ENCODE measurements around the gene PRIM1.
"Not testable (repeated sequence)": the region's sequence is repeated elsewhere in the genome, so short reads cannot be mapped to it uniquely, and the experiment has no call there.

The PRIM1 gene

DNA sequence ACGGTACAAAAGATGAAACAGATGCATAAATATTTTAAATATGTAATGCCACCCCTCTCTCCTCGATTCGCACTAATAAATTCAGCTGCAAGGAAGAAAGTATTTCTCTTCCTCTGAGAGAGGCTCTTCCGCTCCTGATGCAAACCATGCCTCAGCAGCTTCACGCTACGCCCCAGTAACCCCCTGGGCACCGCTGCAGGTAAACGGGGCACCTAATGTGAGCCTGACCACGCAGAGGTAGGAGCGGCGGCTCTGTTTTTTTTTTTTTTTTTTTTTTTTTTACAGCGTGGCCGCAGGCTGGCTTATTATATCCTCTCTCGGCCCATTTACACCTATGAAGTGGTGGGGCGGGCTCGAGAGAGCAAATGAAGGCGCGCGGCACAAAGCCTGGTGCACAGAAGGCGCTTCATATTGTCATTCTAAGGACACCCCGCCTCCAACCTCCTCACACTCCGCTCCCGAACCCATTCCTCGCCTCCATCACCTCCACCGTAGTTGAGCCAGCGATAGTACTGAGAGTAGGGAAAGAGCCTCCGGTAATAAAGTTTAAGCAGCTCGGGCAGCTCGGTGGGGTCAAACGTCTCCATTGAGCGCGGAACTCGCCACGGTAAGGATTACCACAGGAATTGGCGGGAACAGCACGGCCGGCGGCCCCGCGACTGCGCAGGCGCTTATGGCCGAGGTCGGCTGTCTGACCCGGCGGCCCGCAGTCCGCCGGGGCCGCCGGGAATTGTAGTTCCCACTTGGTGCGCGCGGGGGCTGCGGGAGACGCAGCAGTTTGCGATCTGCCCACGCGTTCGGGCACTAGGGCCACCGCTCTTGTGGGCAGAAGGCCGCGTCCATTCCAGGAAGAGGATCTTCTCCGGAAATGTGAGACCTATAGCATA, at the start of gene PRIM1:
PRIM1 (minus strand) TSS at position 612 of the 887 bp plus-strand sequence; CDS start at position 587, 25 bp downstream.
- peak; percentile 86 for DNase-seq

DNA sequence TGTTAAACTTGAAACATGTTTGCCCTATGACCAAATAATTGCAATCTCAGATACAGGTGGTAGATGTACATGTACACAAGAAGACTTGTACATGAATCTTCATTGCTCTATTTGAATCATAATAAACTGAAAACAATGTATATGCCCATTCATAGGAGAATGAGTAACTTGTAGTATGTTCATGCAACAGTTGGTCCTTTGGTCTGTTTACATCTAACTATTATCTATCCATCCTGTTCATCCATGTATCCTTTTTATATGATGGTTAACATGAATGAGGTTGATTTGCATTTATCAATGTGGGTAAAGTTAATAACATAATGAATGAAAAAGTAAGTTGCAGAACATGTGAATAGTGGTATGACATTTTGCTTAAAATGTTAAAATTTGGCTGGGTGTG, 48.1 kb upstream of the PRIM1 start:
- DNase-seq: no peak

DNA sequence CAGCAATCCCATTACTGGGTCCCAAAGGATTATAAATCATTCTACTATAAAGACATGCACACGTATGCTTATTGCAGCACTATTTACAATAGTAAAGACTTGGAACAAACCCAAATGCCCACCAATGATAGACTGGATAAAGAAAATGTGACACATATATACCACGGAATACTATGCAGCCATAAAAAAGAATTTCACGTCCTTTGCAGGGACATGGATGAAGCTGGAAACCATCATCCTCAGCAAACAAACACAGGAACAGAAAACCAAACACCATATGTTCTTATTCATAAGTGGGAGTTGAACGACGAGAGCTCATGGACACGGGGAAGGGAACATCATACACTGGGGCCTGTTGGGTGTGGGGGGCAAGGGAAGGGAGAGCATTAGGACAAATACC, 47.2 kb upstream of the PRIM1 start:
- not testable (repeated sequence) for DNase-seq

DNA sequence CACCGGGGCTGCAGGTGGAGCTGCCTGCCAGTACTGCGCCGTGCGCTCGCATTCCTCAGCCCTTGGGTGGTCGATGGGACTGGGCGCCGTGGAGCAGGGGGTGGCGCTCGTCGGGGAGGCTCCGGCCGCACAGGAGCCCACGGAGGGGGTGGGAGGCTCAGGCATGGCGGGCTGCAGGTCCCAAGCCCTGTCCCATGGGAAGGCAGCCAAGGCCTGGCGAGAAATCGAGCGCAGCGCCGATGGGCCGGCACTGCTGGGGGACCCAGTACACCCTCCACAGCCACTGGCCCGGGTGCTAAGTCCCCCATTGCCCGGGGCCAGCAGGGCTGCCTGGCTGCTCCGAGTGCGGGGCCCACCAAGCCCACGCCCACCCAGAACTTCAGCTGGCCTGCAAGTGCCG, 43.7 kb upstream of the PRIM1 start:
- DNase-seq: not testable (repeated sequence)

DNA sequence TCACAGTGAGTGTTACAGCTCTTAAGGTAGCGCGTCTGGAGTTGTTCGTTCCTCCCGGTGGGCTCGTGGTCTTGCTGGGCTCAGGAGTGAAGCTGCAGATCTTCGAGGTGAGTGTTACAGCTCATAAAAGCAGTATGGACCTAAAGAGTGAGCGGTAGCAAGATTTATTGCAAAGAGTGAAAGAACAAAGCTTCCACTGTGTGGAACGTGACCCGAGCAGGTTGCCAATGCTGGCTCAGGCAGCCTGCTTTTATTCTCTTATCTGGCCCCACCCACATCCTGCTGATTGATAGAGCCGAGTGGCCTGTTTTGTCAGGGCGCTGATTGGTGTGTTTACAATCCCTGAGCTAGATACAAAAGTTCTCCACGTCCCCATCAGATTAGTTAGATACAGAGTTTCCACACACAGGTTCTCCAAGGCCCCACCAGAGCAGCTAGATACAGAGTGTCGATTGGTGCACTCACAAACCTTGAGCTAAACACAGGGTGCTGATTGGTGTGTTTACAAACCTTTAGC, 43.0 kb upstream of the PRIM1 start:
- not testable (repeated sequence) for DNase-seq

DNA sequence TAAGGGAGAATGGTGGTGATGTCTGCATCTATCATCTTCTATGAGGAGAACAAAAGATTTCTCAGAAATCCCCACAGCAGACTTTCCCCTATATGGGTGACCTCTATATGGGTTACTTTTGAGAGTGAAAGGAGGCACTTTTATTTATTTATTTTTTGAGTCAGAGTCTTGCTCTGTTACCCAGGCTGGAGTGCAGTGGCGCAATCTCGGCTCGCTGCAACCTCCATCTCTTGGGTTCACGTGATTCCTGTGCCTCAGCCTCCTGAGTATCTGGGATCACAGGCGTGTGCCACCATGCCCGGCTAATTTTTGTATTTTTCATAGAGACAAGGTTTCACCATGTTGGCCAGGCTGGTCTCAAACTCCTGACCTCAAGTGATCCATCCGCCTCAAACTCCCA, 41.0 kb upstream of the PRIM1 start:
- not testable (repeated sequence) for DNase-seq

DNA sequence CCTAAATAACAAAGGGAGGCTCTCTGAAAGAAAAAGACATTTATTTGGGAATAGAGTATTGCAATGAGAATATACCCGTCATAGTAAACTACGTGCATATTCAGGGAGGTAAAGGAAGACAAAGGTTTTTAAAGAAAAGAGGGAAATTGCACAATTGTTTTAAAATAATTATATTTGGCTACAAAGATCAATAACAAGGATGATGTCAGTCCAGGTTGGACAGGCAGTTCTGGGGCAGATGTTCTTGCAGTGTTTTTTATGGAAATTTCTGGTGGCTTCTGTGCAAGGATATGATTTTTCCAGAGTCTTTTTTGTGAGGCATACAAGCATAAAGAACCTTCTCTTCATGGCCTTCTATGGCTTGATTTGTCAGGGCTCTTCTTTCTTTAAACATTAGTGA, 40.6 kb upstream of the PRIM1 start:
- no peak for DNase-seq

DNA sequence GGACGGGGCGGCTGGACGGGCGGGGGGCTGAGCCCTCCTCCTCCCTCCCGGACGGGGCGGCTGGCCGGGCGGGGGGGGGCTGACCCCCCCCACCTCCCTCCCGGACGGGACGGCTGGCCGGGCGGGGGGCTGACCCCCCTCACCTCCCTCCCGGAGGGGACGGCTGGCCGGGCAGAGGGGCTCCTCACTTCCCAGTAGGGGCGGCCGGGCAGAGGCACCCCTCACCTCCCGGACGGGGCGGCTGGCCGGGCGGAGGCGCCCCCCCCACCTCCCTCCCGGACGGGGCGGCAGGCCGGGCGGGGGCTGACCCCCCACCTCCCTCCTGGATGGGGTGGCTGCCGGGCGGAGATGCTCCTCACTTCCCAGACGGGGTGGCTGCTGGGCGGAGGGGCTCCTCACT, 37.3 kb upstream of the PRIM1 start:
- DNase-seq: not testable (repeated sequence)

DNA sequence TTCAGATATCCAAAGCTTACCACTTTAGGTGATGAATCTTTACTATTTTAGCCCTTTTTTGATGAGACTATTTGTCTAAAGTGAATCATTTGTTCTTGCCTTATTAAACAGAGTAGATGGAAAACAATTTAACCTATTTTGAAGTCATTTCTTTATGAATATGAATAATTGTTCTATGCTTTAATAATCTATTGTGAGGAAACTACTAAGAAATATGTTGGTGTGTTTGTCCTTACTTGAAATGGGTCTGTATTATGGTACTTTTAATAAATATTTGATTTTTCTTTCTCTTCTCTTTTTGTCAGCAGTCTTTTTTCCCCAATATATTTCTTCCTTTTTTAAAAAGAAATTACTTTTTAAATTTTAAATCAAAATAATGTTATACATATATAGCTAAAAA, 35.4 kb upstream of the PRIM1 start:
- DNase-seq: no peak

DNA sequence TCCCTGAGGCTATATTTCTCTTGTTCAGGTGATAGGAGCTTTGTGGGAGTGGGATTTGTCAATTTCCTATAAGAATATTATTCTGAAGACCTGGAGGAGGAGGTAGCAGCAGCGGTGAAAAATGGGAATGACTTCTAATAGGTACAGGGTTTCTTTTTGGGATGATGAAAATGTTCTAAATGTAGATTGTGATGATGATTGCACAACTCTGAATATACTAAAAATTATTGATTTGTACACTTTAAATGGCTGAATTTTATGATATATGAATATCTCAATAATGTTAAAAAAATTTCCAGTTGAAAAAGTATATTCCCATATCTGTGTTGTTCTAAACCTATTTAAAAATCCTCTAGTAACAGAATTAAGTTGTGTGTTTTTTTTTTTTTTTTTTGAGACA, 33.8 kb upstream of the PRIM1 start:
- DNase-seq: no peak

DNA sequence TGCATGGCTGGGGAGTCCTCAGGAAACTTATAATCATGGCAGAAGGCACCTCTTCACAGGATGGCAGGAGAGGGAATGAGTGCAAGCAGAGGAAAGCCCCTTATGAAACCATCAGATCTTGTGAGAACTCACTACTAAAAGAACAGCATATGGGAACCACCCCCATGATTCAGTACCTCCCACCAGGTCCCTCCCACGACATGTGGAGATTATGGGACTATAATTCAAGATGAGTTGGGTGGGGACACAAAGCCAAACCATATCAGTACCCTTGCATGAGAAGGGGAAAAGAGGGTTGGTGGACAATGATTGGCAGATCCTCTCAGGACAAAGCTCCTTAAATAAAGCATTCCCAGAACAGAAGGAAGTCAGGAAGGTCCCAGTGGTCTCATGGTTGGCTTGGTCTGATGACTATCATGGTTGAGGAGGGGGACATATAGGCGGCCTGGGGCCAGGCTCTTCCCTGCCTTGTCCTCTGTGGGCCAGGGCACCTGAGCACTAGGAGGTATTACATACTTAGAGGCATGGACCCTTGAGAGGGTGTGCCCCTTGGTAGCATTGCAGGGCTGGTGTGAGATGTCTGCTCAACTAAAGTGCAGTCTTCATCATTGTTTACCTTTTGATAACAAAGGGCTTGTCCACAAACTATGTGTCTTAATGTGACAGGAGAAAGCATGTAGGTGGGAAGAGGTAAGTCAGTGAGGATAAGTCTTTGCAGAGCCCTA, 33.2 kb upstream of the PRIM1 start:
- no peak for DNase-seq

DNA sequence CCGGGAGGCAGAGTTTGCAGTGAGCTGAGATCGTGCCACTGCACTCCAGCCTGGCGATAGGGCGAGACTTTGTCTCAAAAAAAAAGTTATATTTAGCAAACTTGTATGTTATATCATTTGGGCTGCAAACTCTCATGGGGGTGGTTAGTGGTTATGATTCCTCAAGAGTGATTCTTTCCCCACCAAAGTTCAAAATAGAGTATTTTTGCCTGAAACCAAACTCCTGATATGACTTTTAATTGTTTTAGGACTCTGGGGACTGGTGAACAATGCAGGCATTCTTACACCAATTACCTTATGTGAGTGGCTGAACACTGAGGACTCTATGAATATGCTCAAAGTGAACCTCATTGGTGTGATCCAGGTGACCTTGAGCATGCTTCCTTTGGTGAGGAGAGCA, 29.6 kb upstream of the PRIM1 start:
- no peak for DNase-seq

DNA sequence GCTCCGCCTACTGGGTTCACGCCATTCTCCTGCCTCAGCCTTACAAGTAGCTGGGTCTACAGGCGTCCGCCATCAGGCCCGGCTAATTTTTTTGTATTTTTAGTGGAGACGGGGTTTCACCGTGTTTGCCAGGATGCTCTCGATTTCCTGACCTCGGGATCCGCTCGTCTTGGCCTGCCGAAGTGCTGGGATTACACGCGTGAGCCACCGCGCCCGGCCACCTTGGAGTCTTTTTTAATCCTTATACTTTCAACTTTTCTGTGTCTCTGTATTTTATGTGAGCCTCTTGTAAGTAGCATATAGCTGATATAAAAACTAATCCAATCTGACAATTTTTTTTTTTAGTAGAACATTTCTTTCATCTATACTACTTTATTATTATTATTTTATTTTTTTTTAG, 26.6 kb upstream of the PRIM1 start:
- no peak for DNase-seq

DNA sequence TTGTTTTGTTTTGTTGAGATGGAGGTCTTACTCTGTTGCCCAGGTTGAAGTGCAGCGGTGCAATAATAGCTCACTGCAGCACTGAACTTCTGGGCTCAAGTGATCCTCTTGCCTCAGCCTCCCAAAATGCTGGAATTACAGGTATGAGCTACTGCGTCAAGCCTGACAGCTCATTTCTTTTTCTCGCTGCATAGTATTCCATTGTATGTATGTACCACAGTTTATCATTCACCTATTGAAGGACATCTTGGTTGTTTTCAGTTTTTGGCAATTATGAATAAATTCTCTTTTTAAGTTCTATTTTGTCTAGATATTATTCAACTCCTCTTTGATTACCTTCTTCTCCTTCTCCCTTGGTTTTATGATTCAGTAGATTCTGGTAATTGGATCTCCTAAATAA, 24.5 kb upstream of the PRIM1 start:
- DNase-seq: no peak

DNA sequence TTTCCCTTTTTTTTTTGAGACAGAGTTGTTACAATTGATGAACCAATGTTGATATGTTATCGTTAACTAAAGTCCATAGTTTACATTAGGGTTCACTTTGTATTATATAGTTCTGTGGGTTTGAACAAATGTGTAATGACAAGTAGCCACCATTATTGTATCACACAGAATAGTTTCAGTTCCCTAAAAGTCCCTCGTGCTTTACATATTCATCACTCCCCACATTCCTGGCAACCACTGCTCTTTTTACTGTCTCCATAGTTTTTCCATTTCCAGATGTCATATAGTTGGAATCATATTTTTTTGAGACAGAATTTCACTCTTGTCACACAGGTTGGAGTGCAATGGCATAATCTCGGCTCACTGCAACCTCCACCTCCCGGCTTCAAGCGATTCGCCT, 23.5 kb upstream of the PRIM1 start:
- no peak for DNase-seq

DNA sequence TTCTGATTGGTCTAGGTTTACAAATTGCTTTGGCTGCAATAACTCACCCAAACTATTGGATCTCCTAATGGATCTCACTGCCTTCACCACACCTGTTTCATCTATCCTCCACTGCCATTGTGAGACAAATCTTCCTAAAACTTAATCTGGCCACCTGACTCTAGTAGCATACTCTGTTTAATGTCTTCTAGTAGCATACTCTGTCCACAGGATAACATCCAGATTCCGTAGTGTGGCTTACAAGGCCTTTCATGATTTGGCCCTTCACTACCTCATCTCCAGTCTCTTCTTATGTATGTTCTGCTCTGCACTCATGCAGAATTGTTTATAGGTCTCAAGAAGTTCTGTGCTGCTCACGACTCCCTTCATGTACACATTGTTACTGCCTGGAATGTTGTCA, 21.0 kb upstream of the PRIM1 start:
- no peak for DNase-seq

DNA sequence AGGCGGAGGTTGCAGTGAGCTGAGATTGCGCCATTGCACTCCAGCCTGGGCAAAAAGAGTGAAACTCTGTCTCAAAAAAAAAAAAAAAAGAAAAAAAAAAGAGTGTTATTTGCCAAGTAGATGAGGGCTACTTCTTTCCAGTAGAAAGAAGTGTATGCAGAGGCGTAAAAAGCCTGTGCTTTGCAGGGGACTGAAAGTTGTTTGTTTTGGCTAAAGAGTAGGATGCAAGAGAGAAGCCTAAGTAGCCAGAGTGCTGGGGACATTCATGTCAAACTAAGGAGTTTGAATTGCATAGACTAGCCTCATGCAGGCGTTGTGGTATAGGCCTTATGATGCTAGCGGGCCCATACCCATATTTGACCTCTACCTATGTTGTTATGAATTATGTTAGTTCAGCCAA, 20.5 kb upstream of the PRIM1 start:
- no peak for DNase-seq

DNA sequence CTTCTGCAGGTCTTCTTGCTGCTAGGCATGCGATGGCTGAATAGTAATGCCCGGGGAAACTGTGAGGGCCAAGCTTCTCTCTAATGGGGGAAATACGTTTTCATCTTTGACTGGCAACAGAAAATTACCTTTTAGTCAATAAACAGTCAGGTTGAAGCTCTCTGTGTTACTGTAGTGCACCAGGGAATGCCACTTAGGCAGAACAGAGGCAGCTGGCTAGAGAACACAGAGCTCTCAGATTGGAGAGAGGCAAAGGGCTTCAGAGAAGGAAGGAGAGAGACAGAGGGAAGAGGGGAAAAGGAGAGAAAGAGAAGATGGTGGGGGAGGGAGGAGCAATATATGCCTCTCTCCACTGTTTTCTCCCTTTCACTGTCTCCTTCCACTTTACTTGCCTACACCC, 17.7 kb upstream of the PRIM1 start:
- no peak for DNase-seq

DNA sequence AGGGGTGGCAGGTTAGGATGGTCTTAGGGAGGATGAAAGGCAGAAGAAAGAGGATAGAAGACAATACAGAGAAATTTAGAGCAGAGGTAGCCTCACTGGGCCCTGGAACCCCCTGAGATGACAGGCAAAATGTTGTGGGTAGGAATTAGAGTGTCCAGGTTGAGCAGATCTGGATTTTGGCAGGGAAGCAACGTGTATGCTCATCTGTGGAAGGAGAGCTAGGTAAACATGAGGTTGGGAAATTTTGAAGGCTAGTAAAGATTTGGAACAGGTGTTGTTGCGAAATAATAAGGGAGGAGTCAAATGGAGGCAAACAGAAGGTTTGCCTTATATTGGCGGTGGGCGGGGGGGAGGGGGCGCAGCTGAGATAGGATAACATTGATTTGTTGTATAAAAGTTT, 16.3 kb upstream of the PRIM1 start:
- no peak for DNase-seq

DNA sequence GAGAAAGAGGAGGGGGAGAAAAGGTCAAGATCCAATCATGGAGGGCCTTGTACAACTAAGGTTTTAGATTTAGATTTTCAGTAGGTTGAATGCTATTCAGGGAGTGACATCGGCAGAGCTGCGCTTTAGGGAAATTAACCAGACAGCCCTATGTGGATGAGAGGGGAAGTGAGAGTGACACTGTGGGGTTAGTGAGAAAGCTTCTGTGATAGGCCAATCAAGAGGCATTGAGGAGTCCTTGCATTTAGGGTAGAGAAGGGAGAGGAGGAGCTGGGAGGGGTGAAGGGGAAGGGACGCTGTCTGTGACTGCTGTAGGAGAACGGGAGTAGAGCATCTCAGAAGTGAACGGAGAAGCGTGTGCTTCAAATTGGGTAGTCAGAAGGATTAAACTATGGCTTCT, 14.4 kb upstream of the PRIM1 start:
- no peak for DNase-seq

DNA sequence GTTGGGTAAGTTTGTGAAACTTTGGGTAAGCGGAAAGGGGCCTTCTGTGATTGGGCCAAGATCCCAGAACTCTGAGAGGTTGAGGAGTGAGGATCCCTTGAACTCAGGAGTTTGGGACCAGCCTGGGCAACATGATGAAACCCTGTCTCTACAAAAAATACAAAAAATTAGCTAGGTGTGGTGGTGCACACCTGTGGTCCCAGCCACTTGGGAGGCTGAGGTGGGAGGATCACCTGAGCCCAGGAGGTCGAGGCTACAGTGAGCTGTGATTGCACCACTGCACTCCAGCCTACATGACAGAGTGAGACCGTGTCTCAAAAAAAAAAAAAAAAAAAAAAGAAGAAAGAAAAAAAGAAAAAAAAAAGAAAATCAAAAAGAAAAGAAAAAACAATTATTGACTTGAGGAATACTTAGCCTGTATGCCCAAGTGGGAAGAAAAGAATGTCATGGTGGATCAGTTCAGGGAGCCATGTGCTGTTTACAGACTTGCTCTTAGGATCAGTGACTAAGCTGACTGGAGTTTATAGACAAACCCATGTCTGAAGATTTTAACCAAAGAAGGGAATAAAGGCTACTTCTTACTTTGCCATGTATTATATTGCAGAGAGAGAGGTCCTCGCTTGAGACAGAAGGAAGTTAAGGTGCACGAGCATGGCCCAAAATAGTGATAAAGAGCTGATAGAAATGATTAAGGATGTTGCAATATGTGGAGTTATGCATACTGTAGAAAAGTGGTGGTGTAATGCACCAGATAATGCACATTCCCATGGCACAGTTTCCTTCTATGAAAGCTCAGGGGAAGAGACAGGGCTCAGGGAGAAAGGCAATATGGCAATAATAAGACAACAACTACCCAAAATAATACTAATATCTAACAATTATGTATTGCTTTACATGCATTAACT, 11.9 kb upstream of the PRIM1 start:
- no peak for DNase-seq

DNA sequence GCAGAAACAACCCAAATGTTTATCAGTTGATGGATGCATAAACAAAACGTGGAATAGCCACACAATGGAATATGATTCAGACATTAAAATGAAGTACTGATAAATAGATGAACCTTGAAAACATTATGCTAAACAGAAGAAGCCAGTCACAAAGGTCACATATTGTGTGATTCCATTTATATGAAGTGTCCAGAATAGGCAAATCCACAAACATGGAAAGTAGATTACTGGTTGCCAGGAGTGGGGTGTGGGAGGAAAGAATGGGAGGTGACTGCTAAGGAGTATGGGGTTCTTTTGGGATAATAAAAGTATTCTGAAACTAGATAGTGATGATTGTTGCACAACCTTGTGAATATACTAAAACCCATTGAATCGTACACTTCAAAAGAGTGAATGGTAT, 9.7 kb upstream of the PRIM1 start:
- no peak for DNase-seq

DNA sequence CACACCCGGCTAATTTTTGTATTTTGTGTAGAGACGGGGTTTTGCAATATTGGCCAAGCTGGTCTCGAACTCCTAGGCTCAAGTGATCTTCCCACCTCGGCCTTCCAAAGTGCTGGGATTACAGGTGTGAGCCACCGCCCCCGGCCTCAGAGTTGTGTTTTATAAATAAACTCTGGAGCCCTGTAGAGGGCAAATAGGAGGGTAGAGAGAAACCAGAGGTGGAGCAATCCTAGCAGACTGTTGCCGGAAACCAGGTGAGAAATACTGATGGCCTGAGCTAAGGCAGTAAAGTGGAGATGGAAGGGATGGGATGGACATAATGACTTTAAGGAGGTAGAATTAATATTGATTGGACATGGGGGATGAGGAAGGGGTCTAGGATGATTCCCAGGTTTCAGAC, 8.3 kb upstream of the PRIM1 start:
- no peak for DNase-seq

Measured in CD4-positive, alpha-beta T cell treated with Interleukin-17A for 4 hours (primary cell).